Coronary artery (tissue), 2 donors: ENCODE data around the gene UCMA.

Experiments used
- DNase-seq: peaks from one replicate; pipeline ENCODE4 v3.0.0-alpha.2; 2017; ENCODE audit warnings: low spot score
- H3K27ac ChIP-seq, 2 donors: fragments of 200-600 bp; sonication (generic); one replicate each; pipeline ENCODE4 v1.5.1; 2016 to 2019
- H3K4me3 ChIP-seq: fragments of 200-600 bp; sonication (generic); 2 replicates; pipeline ENCODE4 v1.5.1; 2016; ENCODE audit warnings: mild to moderate bottlenecking, moderate library complexity
- TF ChIP-seq, protein P1 (sequence below): fragments of 200-600 bp; sonication (generic); IDR thresholded peaks from one replicate; pipeline ENCODE4 v1.5.1; 2019; ENCODE audit warnings: antibody characterized with exemption

The UCMA gene

DNA sequence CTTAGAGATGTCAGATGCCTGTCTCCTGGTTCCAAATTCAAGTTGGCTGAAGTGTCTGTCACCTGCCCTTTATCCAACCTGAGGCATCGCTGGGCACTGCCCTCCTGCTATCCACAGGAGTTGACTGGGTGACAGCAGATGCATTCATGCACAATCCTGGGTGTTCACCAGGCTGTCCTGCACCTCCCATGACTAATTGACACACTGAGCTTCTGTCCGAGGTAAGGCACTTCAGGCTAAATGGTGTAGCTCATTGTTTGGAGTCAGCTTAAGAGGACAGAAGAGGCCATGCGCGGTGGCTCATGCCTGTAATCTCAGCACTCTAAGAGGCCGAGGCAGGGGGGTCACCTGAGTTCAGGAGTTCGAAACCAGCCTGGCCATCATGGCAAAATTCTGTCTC is 2.4 kb downstream of the UCMA start:
- TF ChIP-seq, protein P1, sequence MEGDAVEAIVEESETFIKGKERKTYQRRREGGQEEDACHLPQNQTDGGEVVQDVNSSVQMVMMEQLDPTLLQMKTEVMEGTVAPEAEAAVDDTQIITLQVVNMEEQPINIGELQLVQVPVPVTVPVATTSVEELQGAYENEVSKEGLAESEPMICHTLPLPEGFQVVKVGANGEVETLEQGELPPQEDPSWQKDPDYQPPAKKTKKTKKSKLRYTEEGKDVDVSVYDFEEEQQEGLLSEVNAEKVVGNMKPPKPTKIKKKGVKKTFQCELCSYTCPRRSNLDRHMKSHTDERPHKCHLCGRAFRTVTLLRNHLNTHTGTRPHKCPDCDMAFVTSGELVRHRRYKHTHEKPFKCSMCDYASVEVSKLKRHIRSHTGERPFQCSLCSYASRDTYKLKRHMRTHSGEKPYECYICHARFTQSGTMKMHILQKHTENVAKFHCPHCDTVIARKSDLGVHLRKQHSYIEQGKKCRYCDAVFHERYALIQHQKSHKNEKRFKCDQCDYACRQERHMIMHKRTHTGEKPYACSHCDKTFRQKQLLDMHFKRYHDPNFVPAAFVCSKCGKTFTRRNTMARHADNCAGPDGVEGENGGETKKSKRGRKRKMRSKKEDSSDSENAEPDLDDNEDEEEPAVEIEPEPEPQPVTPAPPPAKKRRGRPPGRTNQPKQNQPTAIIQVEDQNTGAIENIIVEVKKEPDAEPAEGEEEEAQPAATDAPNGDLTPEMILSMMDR = no peak
- Histone ChIP-seq H3K4me3 (no peak overlapping the region), H3K27ac (no peak overlapping the region)
- peak; percentile 35 for DNase-seq

- H3K4me3 ChIP-seq = no peak overlapping the region
- peak; percentile 46 for DNase-seq
- TF ChIP-seq, protein P1 = no peak
- no peak overlapping the region for H3K27ac ChIP-seq
These were observed 3.0 kb downstream of the UCMA start for GRCh38 chr10:13231190-13231589.

- TF ChIP-seq, protein P1 = no peak
- no peak overlapping the region for H3K27ac ChIP-seq
- DNase-seq = no peak
These were observed 7.1 kb downstream of the UCMA start for GRCh38 chr10:13227031-13227430.

GRCh38 chr10:13225601-13226000 is 8.6 kb downstream of the UCMA start:
- H3K27ac ChIP-seq = no peak overlapping the region
- DNase-seq = no peak
- TF ChIP-seq, protein P1 = no peak
- H3K4me3 ChIP-seq = no peak overlapping the region

More at GRCh38 chr10:13227031-13227430, 7.1 kb downstream of the UCMA start:
- H3K4me3 ChIP-seq = no peak overlapping the region

DNA sequence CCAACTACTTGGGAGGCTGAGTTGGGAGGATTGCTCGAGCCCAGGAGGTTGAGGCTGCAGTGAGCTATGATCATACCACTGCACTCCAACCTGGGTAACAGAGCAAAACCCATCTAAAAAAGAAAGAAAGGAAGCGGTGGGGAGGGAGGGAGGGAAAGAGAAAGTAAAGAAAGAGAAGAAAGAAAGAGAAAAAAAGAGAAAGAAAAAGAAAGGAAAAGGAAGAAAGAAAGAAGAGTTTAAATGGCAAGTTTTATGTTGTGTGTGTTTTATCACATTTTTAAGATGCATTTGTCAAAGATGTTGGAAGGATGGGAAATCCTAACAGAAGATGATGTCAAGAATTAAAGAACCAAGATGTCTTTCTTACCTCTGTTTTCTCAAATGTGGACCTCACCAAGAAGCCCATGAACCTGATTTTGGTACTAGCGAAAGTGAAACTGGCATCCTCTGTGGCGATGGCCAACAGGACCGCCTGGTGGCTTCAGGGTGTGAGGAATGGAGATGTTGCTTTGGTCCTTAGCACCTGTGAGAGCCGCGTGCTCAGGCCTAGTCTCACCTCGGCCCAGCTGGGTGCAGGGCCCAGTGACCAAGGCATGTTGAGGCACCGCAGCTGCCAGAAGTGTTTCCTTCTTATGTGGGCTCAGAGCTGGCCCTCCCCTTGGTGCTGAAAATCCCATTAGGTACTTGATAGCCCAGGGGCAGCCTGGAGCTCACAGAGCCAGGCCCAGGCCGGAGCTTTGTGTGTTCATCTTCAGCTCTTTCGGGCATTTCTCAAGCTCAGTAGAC is 9.8 kb downstream of the UCMA start:
- DNase-seq = no peak
- no peak overlapping the region for H3K4me3 ChIP-seq
- H3K27ac ChIP-seq = no peak overlapping the region
- TF ChIP-seq, protein P1 = no peak

DNA sequence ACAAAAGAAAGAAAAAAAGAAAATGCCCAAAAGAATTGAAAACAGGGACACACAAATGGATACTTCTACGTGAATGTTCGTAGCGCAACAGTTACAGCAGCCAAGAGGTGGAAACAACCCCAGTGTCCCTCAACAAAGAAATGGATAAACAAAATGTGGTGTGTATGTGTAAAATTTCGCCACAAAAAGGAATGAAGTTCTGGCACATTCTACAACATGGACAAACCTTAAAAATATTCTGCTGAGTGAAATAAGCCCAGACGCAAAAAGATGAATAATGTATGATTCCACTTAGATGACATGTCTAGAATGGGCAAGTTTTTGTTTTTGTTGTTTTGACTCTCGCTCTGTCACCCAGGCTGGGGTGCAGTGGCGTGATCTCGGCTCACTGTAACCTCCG is 10.9 kb downstream of the UCMA start:
- Histone ChIP-seq H3K4me3 (no peak overlapping the region), H3K27ac (no peak overlapping the region)
- DNase-seq = no peak
- TF ChIP-seq, protein P1 = no peak

- TF ChIP-seq, protein P1 = no peak
- H3K27ac ChIP-seq = no peak overlapping the region
- no peak for DNase-seq
- no peak overlapping the region for H3K4me3 ChIP-seq
These were observed 11.6 kb downstream of the UCMA start for GRCh38 chr10:13222566-13222965.
